GM18507 (cell line): ENCODE measurements around the gene PDE1C.

Source experiments
- DNase-seq: peaks from one replicate; pipeline ENCODE4 v3.0.0; 2011; ENCODE audit warnings: low read depth; ENCODE audit not compliant: insufficient read length; ENCODE audit errors: extremely low spot score
- FAIRE-seq: peaks from 2 replicates; lab custom pipeline; 2011; peaks lifted over from hg19 to GRCh38; lab: Jason Lieb, UNC

The PDE1C gene

GRCh38 chr7:32070406-32071360, at the start of gene PDE1C:
TSS of gene PDE1C (minus strand) at chr7:32070407.
- FAIRE-seq: no peak

GRCh38 chr7:32119790-32120196, 49.6 kb upstream of the PDE1C start:
- DNase-seq: no peak
- FAIRE-seq: no peak

More at GRCh38 chr7:32070406-32071360, at the start of gene PDE1C:
- DNase-seq: no peak

- DNase-seq: no peak
- no peak for FAIRE-seq
Measured at GRCh38 chr7:32117837-32118236, 47.6 kb upstream of the PDE1C start.

GRCh38 chr7:32116436-32116835, 46.2 kb upstream of the PDE1C start:
- no peak for FAIRE-seq

DNA sequence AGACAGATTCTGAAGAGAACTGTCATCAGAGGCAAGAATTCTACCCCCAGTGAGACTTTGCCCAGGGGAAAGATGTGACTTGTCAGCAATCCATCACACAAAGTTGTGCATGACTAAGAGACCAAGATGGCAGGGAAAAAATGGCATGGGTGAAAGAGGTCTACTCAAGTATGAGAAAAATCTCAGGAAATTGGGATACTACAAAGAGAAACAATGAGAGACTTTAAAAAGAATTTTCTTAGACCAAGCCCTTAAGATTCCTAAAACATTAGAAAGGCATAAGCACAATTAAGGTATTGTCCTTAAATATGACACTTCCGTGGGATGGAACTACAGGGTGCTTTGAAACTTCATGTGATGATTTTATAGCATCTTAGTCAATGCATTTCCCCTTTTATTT, 45.6 kb upstream of the PDE1C start:
- FAIRE-seq (no peak), DNase-seq (no peak)

More at GRCh38 chr7:32116436-32116835, 46.2 kb upstream of the PDE1C start:
- DNase-seq: no peak

DNA sequence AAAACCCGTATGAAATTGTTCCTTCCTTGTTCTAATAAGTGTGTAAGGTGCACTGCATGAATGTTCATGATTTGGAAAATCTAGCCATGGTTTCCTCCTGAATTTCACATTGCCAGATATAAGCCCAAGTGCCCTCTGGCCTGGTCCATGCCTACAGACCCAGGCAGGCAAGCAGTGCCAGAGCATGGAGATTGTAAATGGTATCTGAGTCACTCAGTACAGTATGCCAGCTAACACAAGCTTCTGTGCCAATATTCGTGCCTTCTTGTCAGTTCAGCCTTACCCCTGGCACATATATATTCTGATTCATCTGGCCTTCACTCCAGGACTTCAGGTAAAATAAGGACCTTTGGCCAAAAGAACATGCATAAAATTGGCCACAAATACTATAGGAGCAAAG, 38.4 kb upstream of the PDE1C start:
- DNase-seq (no peak), FAIRE-seq (no peak)

DNA sequence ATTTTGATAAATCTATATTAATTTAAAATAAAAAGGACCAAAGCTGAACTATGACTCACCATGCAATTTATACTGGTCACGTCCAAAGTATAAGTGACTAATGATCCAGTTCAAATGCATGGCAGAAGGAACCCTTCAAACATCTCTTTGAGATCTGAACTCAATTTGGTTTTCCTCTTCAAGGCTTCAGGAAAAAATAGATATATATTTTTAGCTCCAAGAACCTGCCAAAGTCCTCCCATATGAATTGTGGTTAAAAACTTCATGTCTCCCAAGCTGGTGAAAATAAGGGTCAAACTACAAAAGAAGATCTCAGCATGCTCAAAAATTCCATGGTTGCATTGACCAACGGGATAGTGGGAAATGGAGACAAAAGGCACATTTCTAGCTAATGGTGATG, 34.6 kb upstream of the PDE1C start:
- DNase-seq (no peak), FAIRE-seq (no peak)

DNA sequence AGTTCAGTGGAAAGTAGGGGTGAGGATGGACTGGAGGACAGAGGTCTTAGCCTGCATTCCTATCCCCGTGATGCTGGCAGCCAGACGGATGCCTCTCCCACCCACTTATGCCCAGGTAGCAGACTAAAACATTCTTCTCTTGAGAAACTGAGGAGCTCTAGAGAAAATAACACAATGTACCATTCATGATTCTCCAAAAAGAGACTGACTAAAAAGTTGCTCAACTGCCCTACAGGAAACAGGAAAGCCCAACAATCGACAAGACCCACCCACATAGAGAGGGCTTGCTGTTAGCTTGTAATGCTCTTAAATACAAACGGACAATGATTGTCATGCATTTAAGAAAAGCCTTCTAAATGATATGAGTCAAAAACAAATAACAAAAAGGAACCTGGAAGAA, 33.2 kb upstream of the PDE1C start:
- no peak for DNase-seq

DNA sequence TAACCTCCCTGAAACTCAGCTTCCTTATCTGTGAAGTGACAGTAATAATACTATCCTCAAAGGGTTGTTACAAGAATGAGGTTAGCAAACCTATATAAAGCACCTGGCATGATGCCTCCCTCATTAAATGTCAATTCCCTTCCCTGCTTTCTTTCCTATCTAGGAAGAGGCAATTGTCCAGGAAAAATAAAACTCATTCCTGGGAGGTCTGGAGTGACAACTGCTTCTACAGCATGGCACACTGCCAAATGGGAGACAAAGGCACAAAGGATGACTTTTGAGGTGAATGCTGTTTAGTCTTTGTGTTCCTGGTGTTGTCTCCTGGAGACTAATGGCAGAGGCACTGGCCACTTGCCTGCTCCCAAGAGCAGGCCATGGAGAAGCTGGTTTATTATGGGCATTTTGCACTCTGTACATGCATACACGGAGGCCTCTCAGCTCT, 32.2 kb upstream of the PDE1C start:
- DNase-seq: no peak
- no peak for FAIRE-seq

More for the DNA sequence above, 33.2 kb upstream of the PDE1C start:
- no peak for FAIRE-seq

DNA sequence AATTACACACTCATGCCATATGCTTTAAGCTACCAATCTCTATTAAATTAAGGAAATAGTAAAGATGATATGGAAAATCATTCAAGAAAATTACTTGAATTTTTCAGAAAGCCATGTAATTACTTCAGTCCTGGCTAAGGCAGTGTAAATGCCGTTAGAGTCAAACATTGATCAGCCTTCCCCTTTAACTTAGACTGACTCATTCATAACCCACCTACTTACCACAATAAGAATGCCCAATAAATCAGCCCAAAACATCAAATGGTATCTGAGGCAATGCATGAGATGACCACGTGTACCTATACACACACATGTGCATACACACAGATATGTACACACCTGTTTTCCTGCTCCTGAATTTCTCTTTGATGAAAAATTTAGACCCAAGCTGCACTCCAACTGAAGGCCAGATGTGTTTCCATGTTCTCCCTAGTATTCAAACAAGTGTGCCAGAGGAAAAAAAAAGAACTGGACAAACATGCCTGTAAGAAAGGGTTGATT, 30.2 kb upstream of the PDE1C start:
- DNase-seq (no peak), FAIRE-seq (no peak)

DNA sequence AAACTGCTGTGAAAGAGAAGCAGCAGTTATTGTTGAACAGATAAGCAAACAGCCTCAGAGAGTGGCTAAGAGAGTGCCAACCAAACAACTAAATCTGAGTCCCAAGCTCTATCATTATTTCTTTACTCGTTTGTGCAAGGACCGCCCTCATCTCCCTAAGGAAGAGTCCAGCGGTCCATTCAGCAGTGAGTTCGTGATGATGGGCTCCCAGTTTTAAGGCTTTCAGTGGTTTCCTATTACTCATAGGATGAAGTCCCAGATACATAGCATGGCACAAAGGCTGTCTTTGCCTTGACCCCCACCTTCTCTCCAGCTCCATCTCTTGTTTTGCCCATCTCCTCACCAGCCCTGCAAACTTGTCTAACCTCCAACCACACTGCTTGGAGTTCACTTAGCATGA, 24.3 kb upstream of the PDE1C start:
- DNase-seq (no peak), FAIRE-seq (no peak)

- no peak for DNase-seq
- FAIRE-seq: no peak
Measured at GRCh38 chr7:32093415-32094408, 23.5 kb upstream of the PDE1C start.

DNA sequence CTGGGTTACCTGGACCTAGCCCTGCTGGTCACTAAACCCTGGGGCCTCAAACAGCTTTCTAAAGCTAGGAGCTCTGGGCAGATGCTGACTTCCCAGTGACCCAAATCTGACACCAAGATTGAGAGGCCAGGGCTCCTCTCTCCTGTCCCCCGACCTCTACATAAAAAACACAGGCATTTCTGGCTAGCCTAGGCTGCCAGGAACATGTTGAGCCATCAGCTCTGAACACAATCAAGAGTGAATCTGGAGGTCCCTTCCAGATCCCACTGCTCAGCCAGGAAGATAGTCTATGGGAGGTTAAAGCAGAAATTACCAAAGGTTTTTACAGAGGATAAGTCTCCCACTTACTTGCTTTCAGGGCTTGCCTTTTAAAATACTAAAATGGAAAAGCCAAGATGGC, 22.1 kb upstream of the PDE1C start:
- FAIRE-seq (no peak), DNase-seq (no peak)

GRCh38 chr7:32091608-32092210, 21.5 kb upstream of the PDE1C start:
- FAIRE-seq (no peak), DNase-seq (no peak)

DNA sequence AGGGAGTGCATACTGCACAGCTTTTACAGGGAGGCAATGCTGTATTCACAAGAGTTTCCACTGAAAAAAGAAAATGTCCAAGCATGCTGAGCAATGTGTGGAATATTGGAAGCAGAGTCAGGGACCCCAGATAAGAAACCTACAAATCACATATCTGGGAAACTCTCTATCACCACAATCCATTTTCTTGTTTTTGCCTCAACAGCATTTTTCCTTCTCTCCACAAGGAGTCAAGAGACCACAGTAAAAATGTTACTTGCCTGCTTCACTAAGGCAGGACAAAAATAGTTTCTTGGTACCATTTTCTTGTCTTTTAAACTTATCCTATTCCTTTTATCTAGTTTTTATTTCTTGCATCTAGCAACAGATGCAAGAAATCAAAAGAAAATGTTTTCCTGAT, 19.5 kb upstream of the PDE1C start:
- FAIRE-seq: no peak
- no peak for DNase-seq

DNA sequence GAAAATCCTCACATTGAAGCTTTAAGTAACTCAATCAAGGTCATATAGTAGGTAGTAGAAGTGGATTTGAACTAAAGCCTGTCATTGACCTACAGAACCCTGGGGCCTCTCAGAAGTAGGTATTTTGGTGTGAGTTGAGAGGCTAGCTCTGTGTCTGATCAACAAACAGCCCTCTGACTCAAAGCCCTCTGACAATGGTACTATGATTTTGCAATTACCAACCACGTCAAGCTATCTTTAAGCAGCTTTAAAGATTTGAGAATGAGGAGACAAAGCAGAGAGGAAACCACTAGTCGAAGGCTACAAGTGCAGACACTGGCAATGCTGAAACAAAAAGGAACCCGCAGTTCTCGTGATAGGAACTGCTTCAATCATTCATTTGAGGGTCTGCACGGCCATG, 19.0 kb upstream of the PDE1C start:
- DNase-seq (no peak), FAIRE-seq (no peak)

DNA sequence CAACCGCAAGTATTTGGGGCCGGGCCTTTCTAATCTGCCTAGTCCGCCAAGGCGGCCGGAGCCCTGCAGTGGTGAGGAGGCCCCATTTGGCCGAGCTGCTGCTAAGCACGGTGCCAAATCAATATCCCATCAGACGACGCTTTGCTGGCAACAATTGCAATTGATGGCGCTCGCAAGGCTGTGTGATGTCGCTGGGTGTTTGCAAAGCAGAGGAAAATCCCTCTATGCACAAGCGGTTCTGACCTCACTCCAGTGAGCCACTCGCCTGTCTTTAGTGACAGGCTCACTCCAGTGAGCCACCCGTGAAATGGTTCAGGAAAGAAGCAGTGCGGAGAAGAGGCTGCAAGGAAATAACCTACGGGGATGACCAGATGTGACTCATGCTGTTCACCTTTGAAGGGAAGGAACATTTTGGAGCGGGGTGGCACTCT, 18.3 kb upstream of the PDE1C start:
- DNase-seq (no peak), FAIRE-seq (no peak)

GRCh38 chr7:32079510-32079909, 9.3 kb upstream of the PDE1C start:
- FAIRE-seq (no peak), DNase-seq (no peak)

GRCh38 chr7:32078824-32079223, 8.6 kb upstream of the PDE1C start:
- DNase-seq (no peak), FAIRE-seq (no peak)
